Panc1 (cell line): ENCODE measurements around the gene LPAR2. TPM values are rescaled to one million over a fixed set of nuclear protein-coding genes. Genes with fewer than 3 reads are reported as not detected.

Experiments used
- ATAC-seq: fragments of 200-7000 bp; cut with Tn5 transposase; 2 replicates; pipeline ENCODE4 v1.9.1; 2020; ENCODE audit warnings: mild to moderate bottlenecking, moderate library complexity
- Bru-seq: library from RNA; stranded (reverse); fragments of 400-500 nt; gene quantifications from one replicate; lab custom pipeline; 2021; lab: Mats Ljungman, UMichigan
- BruChase-seq, 2 experiments: library from RNA; stranded (reverse); fragments of 400-500 nt; gene quantifications; one replicate each; lab custom pipeline; 2021; lab: Mats Ljungman, UMichigan
- BruUV-seq: library from RNA; stranded (reverse); fragments of 400-500 nt; replicated peaks from 2 replicates; lab custom pipeline; 2021; lab: Mats Ljungman, UMichigan
- CTCF ChIA-PET: fragments of 300-600 bp; sonication (Branson Sonifier 250); formaldehyde crosslinking; loops from one replicate; lab custom pipeline; 2022; ENCODE audit warnings: antibody characterized with exemption; lab: Charles Lee
- POLR2A ChIA-PET: fragments of 300-600 bp; sonication (Branson Sonifier 250); formaldehyde crosslinking; loops from one replicate; lab custom pipeline; 2022; ENCODE audit warnings: antibody characterized with exemption; lab: Charles Lee
- DNase-seq: peaks from one replicate; pipeline ENCODE4 v3.0.0-alpha.2; 2010; ENCODE audit warnings: low read depth, low spot score
- H3K27ac ChIP-seq: 2 replicates; pipeline ENCODE4 v1.5.1; 2011; ENCODE audit warnings: mild to moderate bottlenecking, low read length, inconsistent platforms
- H3K27me3 ChIP-seq: fragments of 200-500 bp; sonication (Bioruptor generic); 2 replicates; pipeline ENCODE4 v1.6.0; 2014; ENCODE audit warnings: low read length, inconsistent platforms; ENCODE audit not compliant: control insufficient read depth, insufficient read depth
- H3K36me3 ChIP-seq: fragments of 200-500 bp; sonication (Bioruptor generic); 2 replicates; pipeline ENCODE4 v1.5.1; 2014; ENCODE audit warnings: inconsistent platforms, mild to moderate bottlenecking, low read length, moderate library complexity; ENCODE audit not compliant: control insufficient read depth, insufficient read depth
- H3K4me1 ChIP-seq: 2 replicates; pipeline ENCODE4 v1.5.1; 2011; ENCODE audit warnings: inconsistent platforms, mild to moderate bottlenecking, low read length, moderate library complexity; ENCODE audit not compliant: control insufficient read depth, insufficient read depth
- H3K4me3 ChIP-seq, 2 experiments: 2 replicates each; pipeline ENCODE4 v1.5.1; 2011 to 2012; ENCODE audit warnings: low read depth in 2 of 2, low read length in 2 of 2, mild to moderate bottlenecking in 2 of 2, inconsistent platforms in 1 of 2, moderate library complexity in 1 of 2
- H3K9me3 ChIP-seq: fragments of 200-500 bp; sonication (Bioruptor generic); 2 replicates; pipeline ENCODE4 v1.5.1; 2014; ENCODE audit warnings: low read depth, mild to moderate bottlenecking, inconsistent platforms, low read length, moderate library complexity; ENCODE audit not compliant: control insufficient read depth, insufficient read depth
- CTCF ChIP-seq: fragments of 450-650 bp; IDR thresholded peaks from 2 replicates; pipeline ENCODE4 v1.5.1; 2017; ENCODE audit warnings: mild to moderate bottlenecking
- POLR2AphosphoS5 ChIP-seq: IDR thresholded peaks from 2 replicates; pipeline ENCODE4 v1.6.1; 2012; ENCODE audit warnings: mild to moderate bottlenecking, low read depth, low read length, moderate library complexity
- REST ChIP-seq, 2 experiments: IDR thresholded peaks; 2 replicates each; pipeline ENCODE4 v1.6.1; 2011 to 2012; ENCODE audit warnings: low read depth in 2 of 2, control low read depth in 1 of 2, low read length in 1 of 2, mild to moderate bottlenecking in 1 of 2, moderate library complexity in 1 of 2; ENCODE audit not compliant: insufficient read depth in 1 of 2
- SIN3A ChIP-seq: IDR thresholded peaks from 2 replicates; pipeline ENCODE4 v1.6.1; 2012; ENCODE audit warnings: low read depth, mild to moderate bottlenecking, low read length, moderate library complexity, borderline replicate concordance; ENCODE audit not compliant: insufficient read depth
- TCF7L2 ChIP-seq: IDR thresholded peaks from 2 replicates; pipeline ENCODE4 v1.6.1; 2011; ENCODE audit warnings: mild to moderate bottlenecking, low read depth, low read length, inconsistent platforms
- in situ Hi-C: cut with HindIII; loops from 2 replicates; pipeline ENCODE4 v1.10.0; 2016; ENCODE audit warnings: low sequenced_read_pairs, low pct_unique_long_range_greater_than_20kb
- intact Hi-C: fragments of 100-400 bp; cut with micrococcal nuclease; formaldehyde crosslinking; loops from one replicate; pipeline ENCODE4 v1.10.0; 2022; ENCODE audit not compliant: unreplicated experiment
- long read RNA-seq: library from polyadenylated mRNA; unstranded; transcript quantifications from one replicate; pipeline ENCODE4 v2.0.0, GENCODE V29; 2021; ENCODE audit not compliant: unreplicated experiment
- polyA plus RNA-seq: library from polyadenylated mRNA; unstranded; fragments of >200 nt; gene quantifications from one replicate; pipeline ENCODE4 v1.2.1, GENCODE V29; 2012; ENCODE audit warnings: missing spikeins; ENCODE audit not compliant: insufficient read length
- total RNA-seq: library from RNA; stranded (reverse); gene quantifications from one replicate; pipeline ENCODE4 v1.2.1, GENCODE V29; 2021; ENCODE audit not compliant: unreplicated experiment

Gene LPAR2
- total RNA-seq = 16.0 TPM
- 29.1 TPM for polyA plus RNA-seq
- Bru-seq, nascent RNA = percentile 45 among the genes with signal in this experiment
- BruChase-seq, experiment 1, labeled RNA remaining after a 2-hour chase = percentile 64 among the genes with signal in this experiment
- BruChase-seq, experiment 2, labeled RNA remaining after a 6-hour chase = percentile 68 among the genes with signal in this experiment
- long read RNA-seq, transcript LPAR2-201 (3 exons, 1,791 nt) = major isoform, 13 of 27 reads
- long read RNA-seq, partial matches to known transcripts = 5 of 27 reads
- long read RNA-seq, other reads (novel, unspliced or antisense) = 9 of 27 reads

GRCh38 chr19:19627621-19628500, at the start of gene LPAR2:
Gene LPAR2 (minus strand): TSS chr19:19628220. CDS start chr19:19627275, 945 bp downstream.
- intact Hi-C loops = no loop called here
- BruUV-seq = no TSS peak
- Histone ChIP-seq H3K4me3 (peak within 1 kb of the TSS; percentile 52 to 62), H3K27ac (peak within 1 kb of the TSS; percentile 66), H3K36me3 (no peaks in the 10 kb centered on the region), H3K27me3 (no peaks in the 10 kb centered on the region), H3K9me3 (no peaks in the 10 kb centered on the region), H3K4me1 (peaks cover 3% of the 10 kb centered on the region; the same call in 1 of the 2 replicates)
- ChIA-PET POLR2A (no interaction called here), CTCF (no interaction called here)
- in situ Hi-C loops = no loop called here
- peak; percentile 77 for ATAC-seq
- DNase-seq = no peak
- TF ChIP-seq SIN3A = peak; percentile 52; the same call in 1 of the 2 replicates
- peak; percentile 27; the same call in 1 of the 2 replicates for TF ChIP-seq POLR2AphosphoS5
- TF ChIP-seq REST (IDR thresholded peaks at IDR 0.05; ENCODE audit: insufficient read depth in 1 of 2, low read depth in 2 of 2, low read length in 1 of 2) = no peak
- no peak for TF ChIP-seq CTCF
- no peak for TF ChIP-seq TCF7L2

GRCh38 chr19:19677579-19677978, 49.6 kb upstream of the LPAR2 start:
- Histone ChIP-seq H3K9me3 (peaks cover 32% of the 10 kb centered on the region; the same call in 1 of the 2 replicates), H3K36me3 (no peaks in the 10 kb centered on the region; the same call in none of the 2 replicates), H3K27ac (no peak overlapping the region), H3K27me3 (no peaks in the 10 kb centered on the region), H3K4me1 (no peaks in the 10 kb centered on the region), H3K4me3 (no peak overlapping the region)
- no TSS peak for BruUV-seq
- POLR2A ChIA-PET = no interaction called here
- in situ Hi-C loops = no loop called here
- CTCF ChIA-PET = no interaction called here
- ATAC-seq (no peak), DNase-seq (no peak)
- intact Hi-C loops = no loop called here
- TF ChIP-seq REST (IDR thresholded peaks at IDR 0.05; ENCODE audit: insufficient read depth in 1 of 2, low read depth in 2 of 2, low read length in 1 of 2) = no peak
- no peak for TF ChIP-seq SIN3A
- no peak for TF ChIP-seq TCF7L2
- TF ChIP-seq POLR2AphosphoS5 = no peak
- no peak for TF ChIP-seq CTCF
